Esophagus mucosa (tissue), 1 donor: ENCODE data around the gene DNTT. TPM values are rescaled to one million over a fixed set of nuclear protein-coding genes. Genes with fewer than 3 reads are reported as not detected.

ENCODE experiments used
- ATAC-seq: fragments of 200-7000 bp; cut with Tn5 transposase; one replicate; pipeline ENCODE4 v1.9.1; 2020
- total RNA-seq: library from RNA; stranded (reverse); gene quantifications from one replicate; pipeline ENCODE4 v1.2.4, GENCODE V29; 2023
- donor health status: DM: yes; HTN: yes; CAD: no.

DNTT gene
- total RNA-seq: not detected

DNA sequence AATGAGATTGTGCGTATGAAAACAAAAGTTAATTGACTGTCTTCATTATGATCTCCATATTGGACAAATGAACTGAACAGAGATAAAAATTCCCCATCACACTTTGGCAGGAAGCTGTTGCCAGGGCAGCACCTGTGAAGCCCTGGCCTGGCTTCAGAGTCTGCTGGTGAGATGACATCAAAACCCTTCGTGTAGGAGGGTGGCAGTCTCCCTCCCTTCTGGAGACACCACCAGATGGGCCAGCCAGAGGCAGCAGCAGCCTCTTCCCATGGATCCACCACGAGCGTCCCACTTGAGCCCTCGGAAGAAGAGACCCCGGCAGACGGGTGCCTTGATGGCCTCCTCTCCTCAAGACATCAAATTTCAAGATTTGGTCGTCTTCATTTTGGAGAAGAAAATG, at the start of gene DNTT:
Gene DNTT (plus strand): TSS at position 205 of the 400 bp plus-strand sequence. CDS start 64 bp downstream, at position 269.
- ATAC-seq: no peak

DNA sequence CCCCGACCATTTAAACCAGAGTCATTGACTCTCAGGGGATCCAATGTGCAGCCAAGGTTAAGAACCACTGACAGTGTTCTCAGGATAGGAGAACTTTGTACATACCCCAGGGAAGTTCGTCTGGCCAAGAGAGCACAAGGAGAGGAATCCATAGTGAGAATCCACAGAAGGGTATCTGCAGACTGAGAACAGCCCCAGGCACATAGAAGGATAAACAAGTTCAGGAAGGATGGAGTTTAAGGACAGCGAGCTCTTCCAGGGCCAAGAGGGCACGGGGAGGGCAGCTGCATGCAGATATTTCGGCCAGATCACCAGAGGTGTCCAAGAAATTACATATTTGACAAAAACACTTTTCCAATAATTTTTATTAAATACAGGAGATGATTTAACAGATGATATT, 49.3 kb upstream of the DNTT start:
- no peak for ATAC-seq

DNA sequence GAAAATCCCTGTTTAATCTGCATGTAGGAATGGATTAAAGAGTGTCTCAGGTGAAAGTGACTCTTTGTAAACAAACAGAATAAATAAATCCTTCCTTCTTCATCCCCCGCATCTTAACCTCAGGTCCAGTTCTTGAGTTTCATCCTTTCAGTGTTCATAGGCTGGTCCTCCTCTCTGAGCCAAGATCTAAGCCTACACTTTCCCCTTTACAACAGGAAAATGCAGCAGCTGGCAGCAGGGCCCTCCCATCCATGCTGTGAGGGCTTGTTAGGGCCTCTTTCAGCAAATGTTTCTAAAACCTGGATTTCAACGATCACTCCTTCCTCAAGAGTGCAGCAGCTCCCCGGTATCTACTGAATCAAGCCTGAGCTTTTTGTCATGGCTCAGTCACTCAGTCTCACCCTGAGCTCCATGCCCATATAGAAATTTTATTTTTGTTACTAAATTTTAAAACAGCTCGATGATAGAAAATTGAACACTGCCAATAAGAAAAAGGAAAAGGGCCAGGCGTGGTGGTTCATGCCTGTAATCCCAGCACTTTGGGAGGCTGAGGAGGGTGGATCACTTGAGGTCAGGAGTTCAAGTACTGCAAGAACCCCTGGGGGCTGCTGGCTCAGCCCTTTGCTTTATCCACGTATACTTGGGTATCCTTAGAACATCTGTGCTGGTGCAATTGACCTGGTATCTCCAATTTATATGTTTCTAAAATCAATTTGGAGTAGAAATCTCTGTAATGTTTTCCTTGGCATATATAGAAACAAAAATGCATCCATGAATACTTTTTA, 48.5 kb upstream of the DNTT start:
- peak; percentile 10 for ATAC-seq

DNA sequence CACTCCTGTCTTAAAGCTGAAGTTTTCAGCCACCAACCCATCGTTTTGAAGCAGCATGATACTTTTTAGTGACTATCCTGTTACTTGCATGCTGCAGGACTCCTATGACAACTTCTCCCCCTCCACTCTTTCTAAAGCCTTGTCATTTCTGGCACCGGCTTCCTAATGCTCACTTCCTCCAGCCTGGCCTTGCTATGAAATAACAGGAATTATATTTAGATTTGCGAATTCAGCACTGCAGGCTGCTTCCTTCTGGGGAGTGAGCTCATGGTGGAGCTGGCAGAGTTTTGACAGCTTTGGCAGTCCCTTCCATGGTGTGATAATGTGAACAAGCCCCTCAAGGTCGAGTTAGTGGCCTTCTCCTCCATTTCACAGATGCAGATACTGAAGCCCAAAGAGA, 46.3 kb upstream of the DNTT start:
- ATAC-seq: no peak

DNA sequence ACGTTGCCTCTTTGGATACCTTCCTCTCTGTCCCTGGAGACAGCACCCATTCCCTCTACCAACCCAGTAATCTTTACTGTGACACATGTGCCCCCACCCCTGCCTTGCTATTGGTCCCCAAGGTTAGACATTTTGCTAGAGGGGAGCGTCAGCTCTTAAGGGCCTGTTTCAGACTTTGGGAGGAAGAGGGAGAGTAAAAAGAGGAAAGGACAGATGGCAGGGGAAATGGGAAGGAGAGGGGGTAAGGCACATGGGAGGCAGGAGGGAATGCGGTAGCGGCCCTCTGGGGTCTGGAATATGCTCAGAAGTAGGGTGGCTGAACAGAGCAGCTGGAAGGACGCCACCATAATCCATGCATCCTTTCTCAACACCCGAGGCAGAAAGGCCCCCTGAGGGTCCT, 45.1 kb upstream of the DNTT start:
- no peak for ATAC-seq

DNA sequence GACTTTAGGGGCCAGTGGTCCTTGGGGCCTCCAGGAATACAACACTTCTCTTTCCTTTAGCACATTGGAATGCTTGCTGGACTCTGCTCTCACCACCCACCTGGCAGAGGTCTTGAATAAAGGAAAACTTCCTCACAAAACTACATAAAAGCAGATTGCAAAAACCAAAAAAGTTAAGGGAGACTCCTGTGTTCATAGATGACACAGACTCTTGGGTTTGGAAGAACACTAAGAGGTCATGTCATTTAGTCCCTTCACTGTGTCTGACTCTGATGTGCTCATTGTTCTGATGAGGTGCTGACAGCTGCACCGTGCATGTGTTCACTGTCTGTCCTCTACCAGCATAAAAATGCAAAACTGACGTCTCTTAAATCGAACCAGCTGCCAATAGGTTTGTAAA, 44.2 kb upstream of the DNTT start:
- ATAC-seq: no peak

DNA sequence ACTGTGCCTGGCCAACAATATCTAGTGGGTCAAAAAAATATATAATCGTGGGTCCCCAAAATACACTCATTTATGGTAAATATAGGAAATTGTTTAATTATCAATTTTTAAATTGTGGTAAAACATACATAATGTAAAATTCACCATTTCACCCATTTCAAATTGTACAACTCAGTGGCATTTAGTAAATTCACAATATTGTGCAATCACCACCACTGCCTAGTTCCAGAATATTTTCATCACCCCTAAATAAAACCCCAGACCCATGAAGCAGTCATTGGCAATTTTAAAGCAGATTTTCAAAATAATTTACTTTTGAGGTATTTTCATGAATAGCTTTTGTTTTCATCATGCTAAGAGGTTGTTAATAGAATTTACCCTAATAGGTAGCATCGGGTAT, 43.1 kb upstream of the DNTT start:
- no peak for ATAC-seq

DNA sequence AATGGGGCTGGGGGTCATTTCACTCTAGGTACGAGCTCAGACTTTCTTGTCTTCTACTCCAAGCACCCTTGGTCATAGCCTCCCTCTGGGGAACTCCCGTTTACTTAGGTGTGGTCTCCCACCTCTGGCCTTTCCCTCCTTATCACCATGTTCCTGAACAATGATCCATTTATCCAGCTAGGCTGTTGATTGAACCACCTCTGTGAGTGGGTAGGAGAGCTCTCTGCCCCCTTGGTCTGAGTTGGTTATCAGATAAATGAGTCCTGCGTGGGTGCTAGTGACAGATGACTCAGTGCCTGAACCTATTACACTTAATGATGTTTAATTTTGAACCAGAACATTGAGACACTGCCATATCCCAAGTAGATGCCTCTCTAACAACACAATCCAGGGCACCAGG, 42.3 kb upstream of the DNTT start:
- ATAC-seq: no peak

DNA sequence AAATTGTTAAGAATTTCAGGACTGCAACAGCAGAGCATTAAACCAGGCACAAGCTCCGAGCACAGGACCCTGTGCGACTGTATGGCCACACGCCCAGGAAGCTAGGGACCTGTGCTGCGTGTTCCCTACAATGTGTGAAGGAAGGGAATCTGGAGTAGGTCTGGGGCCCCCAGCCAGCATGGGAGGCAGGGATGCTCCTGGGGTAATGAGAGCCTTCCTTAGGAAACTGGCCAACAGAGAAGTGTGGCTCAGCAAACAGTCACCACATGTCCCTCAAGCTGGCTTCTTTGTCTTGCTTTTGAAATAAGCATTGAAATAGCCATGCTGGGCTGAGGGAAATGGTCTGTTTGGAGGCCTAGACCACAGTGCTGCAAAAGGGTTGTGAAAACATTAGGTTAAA, 41.1 kb upstream of the DNTT start:
- ATAC-seq: no peak

DNA sequence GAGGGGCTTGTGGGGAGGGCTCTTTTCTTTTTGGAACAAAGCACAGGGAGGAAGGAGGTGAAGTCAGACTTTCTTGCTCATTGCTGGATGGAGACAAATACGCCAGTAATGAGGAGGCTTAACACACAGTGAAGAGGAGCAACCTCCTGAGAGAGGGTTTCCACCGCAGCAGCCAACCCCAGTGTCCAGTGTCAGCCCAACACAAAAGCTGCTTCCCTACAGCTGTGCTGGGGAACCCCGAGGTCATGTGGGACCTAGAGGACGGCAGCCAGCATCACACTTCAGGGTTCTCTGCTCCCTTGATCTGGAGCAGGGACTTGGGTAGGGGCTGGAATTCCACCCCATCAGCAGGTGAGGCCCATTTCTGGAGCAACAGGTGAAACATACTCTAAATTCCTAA, 40.6 kb upstream of the DNTT start:
- no peak for ATAC-seq

DNA sequence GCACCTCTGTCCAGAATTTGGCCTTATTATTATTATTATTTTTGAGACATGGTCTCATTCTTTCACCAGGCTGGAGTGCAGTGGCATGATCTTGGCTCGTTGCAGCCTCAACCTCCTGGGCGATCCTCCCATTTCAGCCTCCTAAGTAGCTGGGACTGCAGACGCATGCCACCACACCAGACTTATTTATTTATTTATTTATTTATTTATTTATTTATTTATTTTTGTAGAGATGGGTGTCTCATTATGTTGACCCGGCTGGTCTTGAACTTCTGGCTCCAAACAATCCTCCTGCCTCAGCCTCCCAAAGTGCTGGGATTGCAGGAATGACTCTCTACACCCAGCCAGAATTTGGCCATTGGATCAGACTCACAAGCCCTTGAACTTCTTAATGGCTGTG, 39.3 kb upstream of the DNTT start:
- no peak for ATAC-seq

DNA sequence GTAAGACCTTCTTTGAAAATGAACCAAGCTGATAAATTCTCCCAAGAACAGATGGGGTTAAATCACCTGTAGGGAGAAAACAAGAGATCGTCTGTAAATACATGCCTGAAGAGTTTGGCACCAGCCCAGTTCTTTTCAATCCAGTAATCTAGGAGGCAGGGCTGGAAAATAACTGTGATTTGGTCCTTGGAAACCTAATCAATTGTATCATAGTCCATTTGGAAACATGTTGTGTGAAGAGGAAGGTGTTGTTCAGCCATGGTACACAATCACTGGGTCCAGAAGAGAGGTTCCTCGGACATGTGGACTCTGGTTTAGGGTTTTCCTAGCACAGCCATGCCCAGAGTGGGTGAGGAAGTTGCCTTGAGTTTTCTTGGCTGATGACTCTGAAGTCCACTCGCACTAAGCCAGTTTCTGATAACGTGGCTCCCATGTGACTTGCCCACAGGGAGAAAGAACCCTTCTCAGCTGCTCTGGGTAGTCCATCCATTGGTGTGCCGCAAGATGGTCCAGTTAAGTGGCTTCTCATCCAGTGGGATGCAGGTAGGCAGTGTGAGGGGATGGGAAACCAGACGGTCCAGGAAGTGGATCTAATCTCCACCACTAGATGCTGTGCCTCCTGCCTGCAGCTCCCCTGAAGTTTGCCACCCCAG, 38.0 kb upstream of the DNTT start:
- no peak for ATAC-seq

DNA sequence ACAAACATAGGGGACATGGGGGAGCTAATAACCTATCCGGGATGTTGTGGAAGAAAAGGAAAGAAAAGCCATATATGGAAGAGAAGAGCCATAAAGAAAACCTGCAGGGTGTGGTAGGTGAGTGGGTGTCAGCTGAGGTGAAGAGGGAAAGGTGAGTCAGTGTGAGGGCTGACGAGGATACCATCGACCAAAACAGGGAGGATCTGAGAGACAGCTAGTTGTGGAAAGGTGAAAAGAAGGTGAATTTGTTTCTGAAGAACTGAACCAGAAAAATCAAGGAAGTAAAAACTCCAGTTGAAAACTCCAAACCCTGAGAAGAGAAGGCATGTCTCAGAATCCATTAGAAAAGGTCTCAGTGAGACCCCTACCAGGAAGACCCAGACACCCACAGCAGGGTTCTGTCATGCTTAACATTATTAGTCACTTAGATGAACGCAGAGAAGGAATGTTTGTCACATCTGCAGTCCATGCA, 37.0 kb upstream of the DNTT start:
- ATAC-seq: peak; percentile 88

DNA sequence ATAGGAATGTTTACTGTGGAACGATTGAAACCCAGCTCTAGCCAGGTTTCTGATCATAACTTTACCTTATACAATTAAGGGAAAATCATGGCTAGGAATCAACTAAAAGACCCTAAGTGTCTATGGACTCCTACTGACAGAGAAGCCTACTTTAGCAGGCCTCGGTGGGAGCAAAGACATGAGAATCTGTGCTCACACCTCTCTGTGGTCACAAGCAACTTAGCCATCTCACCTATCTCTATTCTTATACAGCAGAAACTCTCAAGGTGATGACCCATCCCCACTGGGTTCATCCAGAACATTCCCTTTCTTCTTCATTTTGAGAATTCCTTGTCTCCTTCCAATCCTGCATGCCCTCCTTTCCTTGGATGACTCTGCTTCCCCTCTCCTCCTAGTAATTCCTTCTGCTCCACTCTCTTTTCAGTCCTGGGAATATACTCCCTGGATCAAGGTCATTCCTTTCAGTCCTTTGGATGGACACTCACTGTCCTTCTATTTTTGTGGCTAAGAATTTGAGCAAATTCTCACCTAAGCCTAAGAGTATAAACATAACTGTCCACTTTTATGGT, 35.8 kb upstream of the DNTT start:
- no peak for ATAC-seq

DNA sequence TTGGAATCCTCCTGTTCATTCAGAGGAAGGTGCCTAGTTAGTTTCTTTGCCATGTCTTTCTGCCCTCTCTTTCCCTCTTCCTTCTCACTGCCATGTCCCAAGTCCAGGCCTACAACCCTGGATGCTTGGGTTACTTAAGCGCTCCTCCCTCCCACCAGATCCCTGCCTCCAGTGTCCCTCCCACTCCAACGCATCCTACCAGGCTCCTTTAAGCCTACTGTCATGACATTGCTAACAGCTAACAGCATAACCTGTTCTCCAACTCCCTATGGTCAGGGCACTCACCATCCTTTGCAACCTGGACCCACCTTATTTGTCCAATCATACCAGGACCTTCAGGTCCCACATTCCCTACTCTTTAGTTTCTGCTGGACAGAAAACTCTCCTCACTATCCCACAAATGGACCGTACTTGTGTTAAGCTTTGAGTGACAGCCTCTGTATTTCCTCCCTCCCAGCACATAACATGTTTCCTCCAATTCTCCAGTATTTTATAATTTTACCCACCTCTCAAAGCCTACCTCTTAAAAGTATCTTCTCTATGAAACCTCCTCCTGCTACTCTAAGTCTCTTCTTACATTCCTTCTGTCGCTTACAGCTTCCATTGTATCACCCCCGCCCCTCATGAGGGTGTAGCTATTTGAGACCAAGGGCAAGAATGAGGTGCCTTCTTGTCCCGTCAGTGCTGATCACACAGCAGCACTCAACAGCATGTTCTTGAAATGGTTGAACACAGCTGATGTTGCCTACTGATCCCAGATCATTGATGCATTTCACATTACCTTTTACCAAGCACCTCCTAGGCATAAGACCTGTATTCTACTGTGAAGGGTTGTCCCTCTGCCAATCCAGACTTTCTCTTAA, 34.6 kb upstream of the DNTT start:
- peak; percentile 55 for ATAC-seq

DNA sequence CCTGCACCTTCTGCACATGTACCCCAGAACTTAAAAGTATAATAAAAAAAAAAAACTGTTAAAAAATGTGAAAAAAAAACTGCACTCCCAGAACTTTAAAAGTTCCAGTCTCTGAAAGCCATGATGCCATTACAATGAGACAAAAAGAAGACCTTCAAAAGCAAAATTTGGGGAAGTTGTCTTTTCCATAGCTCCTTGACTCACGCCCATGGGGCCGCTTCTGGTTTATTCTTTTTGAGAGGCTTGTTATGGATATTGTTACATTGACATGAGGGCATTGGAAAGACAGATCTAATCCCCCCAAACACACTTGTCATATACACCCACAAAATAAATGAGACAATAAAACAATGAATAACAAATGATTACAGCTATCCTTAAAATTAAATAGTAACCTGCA, 33.7 kb upstream of the DNTT start:
- no peak for ATAC-seq

DNA sequence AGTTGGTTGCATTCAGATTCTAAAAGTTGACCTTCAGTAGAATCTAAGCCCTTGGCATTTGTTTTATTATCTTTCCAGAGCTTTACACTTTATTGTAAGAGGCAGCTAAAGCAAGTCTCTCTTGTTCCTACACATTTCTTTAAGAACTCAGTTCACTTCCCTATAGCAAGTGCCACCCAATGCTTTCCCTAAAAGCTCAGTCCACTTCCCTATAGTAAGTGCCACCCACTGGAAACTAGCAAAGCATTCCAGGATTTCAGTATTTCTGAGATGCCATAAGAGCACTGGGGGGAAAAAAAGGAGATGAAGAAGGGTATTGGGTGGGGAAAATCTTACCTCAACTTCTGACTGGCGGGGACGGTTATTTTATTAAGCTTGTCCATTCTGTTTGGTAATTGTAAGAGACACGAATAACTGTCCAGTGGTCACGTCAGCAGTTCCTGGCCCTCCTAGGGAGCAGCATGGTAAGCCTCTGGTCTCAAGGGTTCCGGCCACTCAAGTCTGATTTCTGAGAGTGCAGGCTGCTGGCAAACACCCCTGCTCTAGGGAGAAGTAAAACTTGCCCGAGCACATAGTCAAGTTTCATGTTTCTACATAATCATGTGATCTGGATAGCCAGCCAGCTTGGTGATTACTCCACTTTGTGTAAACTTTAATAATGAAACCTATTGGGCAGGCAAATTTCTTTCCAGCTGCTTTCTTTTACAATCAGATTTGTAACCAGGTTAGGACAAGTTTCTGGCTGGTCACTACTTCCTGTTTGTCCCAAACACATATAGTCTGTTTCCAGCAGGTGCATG, 33.0 kb upstream of the DNTT start, which contains the start of gene BLNK:
Gene BLNK (minus strand): TSS at position 554 of the 800 bp plus-strand sequence. CDS start 171 bp downstream, at position 383.
- ATAC-seq: peak; percentile 73

DNA sequence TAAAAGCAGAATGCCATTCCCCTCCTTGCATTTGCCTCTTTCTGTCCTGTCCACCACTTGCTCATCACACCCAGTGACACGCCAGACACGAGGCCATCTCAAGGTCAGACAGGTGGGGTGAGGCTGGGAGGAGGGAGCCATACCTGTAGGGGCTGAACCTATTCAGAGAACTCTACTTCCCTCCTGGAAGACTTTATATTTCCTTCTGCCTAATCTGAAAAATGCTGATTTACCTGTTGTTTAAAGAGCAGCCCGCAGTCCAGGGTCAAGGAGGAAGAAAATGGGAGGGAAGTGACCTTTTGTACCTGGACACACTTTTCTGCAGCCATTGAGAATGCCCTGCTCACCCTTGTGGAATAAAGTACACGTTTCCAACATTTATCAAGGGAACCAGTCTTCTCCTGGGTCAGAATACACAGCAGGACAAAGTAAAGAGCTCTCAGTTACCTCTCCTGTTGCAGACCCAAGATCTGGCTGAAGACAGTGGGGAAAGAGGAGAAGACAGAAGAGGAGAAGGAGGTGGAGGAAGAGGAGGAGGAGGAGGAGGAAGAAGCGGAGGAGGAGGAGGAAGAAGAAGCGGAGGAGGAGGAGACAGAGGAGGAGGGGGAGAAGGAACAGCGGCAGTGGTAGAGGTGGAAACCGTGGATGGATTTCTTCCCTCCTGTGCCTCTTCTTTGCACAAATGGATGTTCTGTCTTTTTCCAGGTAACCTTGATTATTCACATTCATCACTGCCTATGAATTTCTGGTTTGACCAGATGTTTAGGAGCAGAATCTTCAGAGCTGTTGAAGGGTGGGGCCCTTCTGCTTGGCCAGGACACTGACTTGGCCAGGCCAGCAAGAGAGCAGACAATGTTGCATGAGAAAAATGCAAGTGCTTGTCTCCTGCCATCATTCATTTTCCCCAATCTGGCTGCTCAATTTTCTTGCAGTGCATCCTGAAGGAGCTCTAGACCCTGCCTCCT, 31.6 kb upstream of the DNTT start:
- ATAC-seq: peak; percentile 74

DNA sequence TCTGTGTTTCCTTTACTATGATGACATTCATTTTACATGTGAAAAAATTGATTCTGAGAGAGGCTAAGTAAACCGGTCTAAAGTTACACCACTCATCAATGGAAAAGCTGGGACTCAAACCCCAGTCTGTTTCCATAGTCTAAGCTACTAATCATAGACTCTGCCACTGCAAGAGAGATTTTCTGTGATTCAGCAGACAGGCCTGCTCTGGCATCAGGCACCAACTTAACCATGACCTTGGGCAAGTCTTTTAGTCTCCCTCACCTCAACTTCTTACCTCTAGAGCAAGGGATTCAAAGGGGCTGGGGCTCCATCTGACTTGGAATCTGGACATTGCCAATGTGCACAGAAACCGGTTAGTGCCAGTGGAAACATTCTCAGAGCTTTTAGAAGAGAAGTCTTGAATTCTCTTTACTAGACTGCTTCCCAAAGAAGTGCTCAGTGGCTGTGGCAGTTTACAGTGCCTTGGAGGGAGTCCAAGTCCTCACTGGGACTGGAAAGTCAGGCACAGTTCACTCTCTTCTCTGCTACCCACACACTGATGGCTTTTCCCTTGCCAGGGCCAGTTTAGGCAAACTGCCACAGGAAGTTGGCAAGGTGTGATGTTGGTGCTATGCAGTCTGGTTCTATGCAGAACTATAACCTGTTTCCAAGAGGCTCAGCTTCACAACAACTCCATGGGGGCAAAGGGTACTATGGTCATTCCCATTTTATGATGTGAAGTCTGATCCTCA, 28.4 kb upstream of the DNTT start:
- ATAC-seq: peak; percentile 13

DNA sequence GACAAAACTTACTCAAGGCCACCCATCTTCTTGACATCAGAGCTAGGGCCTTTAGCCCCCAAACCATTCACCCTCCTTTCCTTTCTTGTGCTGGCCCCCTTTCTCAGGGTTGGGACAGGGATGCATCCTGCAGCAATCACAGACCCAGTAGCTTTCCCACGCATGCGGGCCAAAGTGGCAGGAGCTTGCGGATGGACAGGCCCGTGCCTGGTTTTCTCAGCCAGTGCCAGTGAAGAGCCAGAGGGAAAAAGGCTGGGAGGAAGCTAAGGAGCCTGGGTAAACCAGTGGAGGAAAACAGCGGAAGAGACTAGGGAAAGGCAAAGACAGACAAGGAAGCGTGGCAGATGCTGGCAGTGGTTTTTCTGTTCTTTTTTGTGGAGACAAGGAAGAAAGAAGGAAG, 27.8 kb upstream of the DNTT start:
- ATAC-seq: no peak
